Peyer's patch (tissue), 4 donors: ENCODE results near the gene ELOVL7. TPM values are rescaled to one million over a fixed set of nuclear protein-coding genes. Genes with fewer than 3 reads are reported as not detected.
"Not testable (repeated sequence)": the region's sequence is repeated elsewhere in the genome, so short reads cannot be mapped to it uniquely, and the experiment has no call there.

Experiments
- DNase-seq, 3 donors: peaks; one replicate each; pipeline ENCODE4 v3.0.0-alpha.2; 2017 to 2019
- H3K27ac ChIP-seq, 4 donors: fragments of 200-600 bp; sonication (generic); one replicate each; pipeline ENCODE4 v1.5.1; 2016 to 2019
- H3K27me3 ChIP-seq, 2 donors: fragments of 200-600 bp; sonication (generic); one replicate each; pipeline ENCODE4 v1.5.1; 2019
- H3K36me3 ChIP-seq, 3 donors: fragments of 200-600 bp; sonication (generic); one replicate each; pipeline ENCODE4 v1.5.1; 2016 to 2019
- H3K4me1 ChIP-seq, 4 donors: fragments of 200-600 bp; sonication (generic); one replicate each; pipeline ENCODE4 v1.5.1; 2016 to 2019
- H3K4me3 ChIP-seq, 4 donors: fragments of 200-600 bp; sonication (generic); 1 replicate in 3 of 4; 2 replicates in 1 of 4; pipeline ENCODE4 v1.5.1; 2016 to 2019; ENCODE audit warnings: mild to moderate bottlenecking in 1 of 4
- H3K9me3 ChIP-seq, 4 donors: fragments of 200-600 bp; sonication (generic); one replicate each; pipeline ENCODE4 v1.5.1; 2016 to 2019; ENCODE audit warnings: mild to moderate bottlenecking in 1 of 4
- POLR2A ChIP-seq, 2 donors: fragments of 450-650 bp; IDR thresholded peaks; one replicate each; pipeline ENCODE4 v1.5.1; 2017; ENCODE audit warnings: antibody characterized with exemption in 2 of 2, mild to moderate bottlenecking in 2 of 2, moderate library complexity in 2 of 2
- total RNA-seq, 4 donors: library from RNA; depleted of rRNA; stranded (reverse); fragments of >200 nt; gene quantifications; one replicate each; pipeline ENCODE4 v1.1.0, GENCODE V29; 2016
- TF ChIP-seq, protein P1 (sequence below), 6 experiments: fragments of 450-650 bp in 4 of 6; fragments of 200-600 bp in 2 of 6; sonication (generic) in 1 of 6; IDR thresholded peaks; one replicate each; pipeline ENCODE4 v1.5.1; 2017 to 2019; ENCODE audit warnings: antibody characterized with exemption in 6 of 6, mild to moderate bottlenecking in 3 of 6, moderate library complexity in 1 of 6

ELOVL7 gene
- total RNA-seq, 4 donors from 2014 or later: 5.8 to 77.6 (median 34.3) TPM

DNA sequence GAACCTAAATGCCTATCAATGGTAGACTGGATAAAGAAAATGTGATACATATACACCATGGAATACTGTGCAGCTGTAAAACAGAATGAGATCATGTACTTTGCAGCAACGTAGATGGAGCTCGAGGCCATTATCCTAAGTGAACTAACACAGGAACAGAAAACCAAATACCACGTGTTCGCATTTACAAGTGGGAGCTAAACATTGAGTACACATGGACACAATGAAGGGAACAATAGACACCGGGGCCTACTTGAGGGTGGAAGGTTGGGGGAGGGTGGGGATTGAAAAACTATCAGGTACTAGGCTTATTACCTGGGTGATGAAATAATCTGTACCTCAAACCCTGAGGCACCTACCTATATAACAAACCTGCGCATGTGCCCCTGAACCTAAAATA lies 121.7 kb downstream of the ELOVL7 start:
- Histone ChIP-seq H3K4me1 (no peaks in the 10 kb centered on the region), H3K4me3 (no peak overlapping the region), H3K9me3 (no peaks in the 10 kb centered on the region), H3K27me3 (no peaks in the 10 kb centered on the region), H3K36me3 (no peaks in the 10 kb centered on the region), H3K27ac (no peak overlapping the region)
- no peak for DNase-seq
- TF ChIP-seq, protein P1, sequence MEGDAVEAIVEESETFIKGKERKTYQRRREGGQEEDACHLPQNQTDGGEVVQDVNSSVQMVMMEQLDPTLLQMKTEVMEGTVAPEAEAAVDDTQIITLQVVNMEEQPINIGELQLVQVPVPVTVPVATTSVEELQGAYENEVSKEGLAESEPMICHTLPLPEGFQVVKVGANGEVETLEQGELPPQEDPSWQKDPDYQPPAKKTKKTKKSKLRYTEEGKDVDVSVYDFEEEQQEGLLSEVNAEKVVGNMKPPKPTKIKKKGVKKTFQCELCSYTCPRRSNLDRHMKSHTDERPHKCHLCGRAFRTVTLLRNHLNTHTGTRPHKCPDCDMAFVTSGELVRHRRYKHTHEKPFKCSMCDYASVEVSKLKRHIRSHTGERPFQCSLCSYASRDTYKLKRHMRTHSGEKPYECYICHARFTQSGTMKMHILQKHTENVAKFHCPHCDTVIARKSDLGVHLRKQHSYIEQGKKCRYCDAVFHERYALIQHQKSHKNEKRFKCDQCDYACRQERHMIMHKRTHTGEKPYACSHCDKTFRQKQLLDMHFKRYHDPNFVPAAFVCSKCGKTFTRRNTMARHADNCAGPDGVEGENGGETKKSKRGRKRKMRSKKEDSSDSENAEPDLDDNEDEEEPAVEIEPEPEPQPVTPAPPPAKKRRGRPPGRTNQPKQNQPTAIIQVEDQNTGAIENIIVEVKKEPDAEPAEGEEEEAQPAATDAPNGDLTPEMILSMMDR (IDR thresholded peaks at IDR 0.05): no peak
- TF ChIP-seq POLR2A (IDR thresholded peaks at IDR 0.05): no peak

DNA sequence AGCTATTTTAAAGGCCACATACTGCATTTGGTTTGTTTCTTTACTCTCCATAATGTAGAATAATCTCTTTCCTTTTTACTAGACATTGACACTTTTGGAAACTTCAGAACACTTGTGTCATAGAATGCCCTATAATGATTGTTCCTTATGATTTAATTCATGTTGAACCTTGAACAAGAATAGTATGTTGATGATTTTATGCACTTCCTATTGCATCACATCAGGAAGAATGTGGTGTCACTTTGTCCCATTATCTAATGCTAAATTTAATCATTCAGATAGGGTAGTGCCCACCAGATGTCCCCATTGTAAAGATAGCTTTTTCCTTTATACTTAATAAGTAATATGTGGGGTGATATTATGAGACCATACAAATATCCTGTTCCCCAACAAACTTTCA lies 124.7 kb downstream of the ELOVL7 start:
- Histone ChIP-seq H3K4me1 (no peaks in the 10 kb centered on the region), H3K36me3 (no peaks in the 10 kb centered on the region), H3K9me3 (no peaks in the 10 kb centered on the region), H3K27me3 (no peaks in the 10 kb centered on the region), H3K4me3 (no peak overlapping the region), H3K27ac (no peak overlapping the region)
- no peak for DNase-seq
- TF ChIP-seq POLR2A (IDR thresholded peaks at IDR 0.05): no peak
- TF ChIP-seq, protein P1 (IDR thresholded peaks at IDR 0.05): peak in 1 of 6 experiments; percentile 11

DNA sequence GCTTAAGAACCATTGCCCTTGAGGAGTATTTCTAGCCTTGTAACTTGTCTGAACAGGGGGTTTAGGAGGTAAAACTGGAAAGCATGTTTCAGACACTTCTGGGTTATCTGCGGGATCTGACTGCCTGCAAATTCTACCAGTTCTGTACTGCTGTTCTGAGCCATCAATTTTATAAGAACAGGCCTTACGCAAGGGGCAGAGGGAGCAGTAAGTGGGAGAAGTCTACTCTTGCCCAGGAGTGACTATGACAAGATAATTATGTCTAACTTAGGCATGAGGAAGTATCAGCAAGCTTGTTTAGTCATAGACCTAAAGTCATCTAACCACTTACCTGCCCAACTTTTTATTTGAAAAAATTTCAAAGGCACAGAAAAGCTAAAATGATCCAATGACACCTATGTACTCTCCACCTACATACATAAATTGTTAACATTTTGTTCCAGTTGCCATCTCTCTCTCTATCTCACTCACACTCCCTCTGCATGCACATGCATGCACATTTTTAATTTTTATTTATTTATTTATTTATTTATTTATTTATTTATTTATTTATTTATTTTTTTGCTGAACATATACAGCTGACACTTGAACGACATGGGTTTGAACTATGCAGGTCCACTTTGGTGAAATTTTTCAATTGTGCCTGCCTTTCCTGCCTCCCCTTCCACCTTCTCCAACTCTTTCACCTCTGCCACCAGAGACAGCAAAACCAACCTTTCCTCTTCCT lies 125.7 kb downstream of the ELOVL7 start:
- H3K4me3 ChIP-seq: no peak overlapping the region
- H3K27me3 ChIP-seq: no peaks in the 10 kb centered on the region
- no peak overlapping the region for H3K27ac ChIP-seq
- no peaks in the 10 kb centered on the region for H3K9me3 ChIP-seq
- no peaks in the 10 kb centered on the region for H3K4me1 ChIP-seq
- H3K36me3 ChIP-seq: no peaks in the 10 kb centered on the region
- DNase-seq: no peak
- TF ChIP-seq POLR2A (IDR thresholded peaks at IDR 0.05): no peak
- TF ChIP-seq, protein P1 (IDR thresholded peaks at IDR 0.05): no peak

DNA sequence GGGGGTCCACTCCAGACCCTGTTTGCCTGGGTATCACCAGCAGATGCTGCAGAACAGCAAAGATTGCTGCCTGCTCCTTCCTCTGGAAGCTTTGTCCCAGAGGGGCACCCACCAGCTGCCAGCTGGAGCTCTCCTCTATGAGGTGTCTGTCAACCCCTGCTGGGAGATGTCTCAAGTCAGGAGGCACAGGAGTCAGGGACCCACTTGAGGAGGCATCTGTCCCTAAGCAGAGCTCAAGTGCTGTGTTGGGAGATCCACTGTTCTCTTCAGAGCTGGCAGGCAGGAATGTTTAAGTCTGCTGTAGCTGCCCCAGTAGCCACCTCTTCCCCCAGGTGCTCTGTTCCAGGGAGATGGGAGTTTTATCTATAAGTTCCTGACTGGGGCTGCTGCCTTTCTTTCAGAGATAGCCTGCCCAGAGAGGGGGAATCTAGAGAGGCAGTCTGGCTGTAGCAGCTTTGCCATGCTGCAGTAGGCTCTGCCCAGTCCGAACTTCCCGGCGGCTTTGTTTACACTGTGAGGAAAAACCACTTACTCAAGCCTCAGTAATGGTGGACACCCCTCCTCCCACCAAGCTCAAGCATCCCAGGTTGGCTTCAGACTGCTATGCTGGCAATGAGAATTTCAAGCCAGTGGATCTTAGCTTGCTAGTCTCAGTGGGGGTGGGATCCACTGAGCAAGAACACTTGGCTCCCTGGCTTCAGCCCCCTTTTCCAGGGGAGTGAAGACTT lies 128.7 kb downstream of the ELOVL7 start:
- H3K4me1 ChIP-seq, DNase-seq, H3K36me3 ChIP-seq, H3K27me3 ChIP-seq, H3K4me3 ChIP-seq, H3K27ac ChIP-seq, H3K9me3 ChIP-seq: not testable (repeated sequence)

DNA sequence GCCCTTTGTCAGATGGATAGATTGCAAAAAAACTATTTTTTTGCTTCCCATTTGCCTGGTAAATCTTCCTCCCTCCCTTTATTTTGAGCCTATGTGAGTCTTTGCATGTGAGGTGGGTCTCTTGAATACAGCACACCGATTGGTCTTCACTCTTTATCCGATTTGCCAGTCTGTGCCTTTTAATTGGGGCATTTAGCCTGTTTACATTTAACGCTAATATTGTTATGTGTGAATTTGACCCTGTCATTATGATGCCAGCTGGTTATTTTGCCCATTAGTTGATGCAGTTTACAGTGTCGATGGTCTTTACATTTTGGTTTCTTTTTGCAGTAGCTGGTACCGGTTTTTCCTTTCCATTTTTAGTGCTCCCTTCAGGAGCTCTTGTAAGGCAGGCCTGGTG lies 131.1 kb downstream of the ELOVL7 start:
- H3K4me3 ChIP-seq: no peak overlapping the region
- H3K4me1 ChIP-seq: no peaks in the 10 kb centered on the region
- TF ChIP-seq POLR2A (IDR thresholded peaks at IDR 0.05): no peak
- TF ChIP-seq, protein P1 (IDR thresholded peaks at IDR 0.05): no peak
- H3K27ac ChIP-seq: no peak overlapping the region
- H3K27me3 ChIP-seq: no peaks in the 10 kb centered on the region
- no peak for DNase-seq
- no peaks in the 10 kb centered on the region for H3K36me3 ChIP-seq
- H3K9me3 ChIP-seq: no peaks in the 10 kb centered on the region

DNA sequence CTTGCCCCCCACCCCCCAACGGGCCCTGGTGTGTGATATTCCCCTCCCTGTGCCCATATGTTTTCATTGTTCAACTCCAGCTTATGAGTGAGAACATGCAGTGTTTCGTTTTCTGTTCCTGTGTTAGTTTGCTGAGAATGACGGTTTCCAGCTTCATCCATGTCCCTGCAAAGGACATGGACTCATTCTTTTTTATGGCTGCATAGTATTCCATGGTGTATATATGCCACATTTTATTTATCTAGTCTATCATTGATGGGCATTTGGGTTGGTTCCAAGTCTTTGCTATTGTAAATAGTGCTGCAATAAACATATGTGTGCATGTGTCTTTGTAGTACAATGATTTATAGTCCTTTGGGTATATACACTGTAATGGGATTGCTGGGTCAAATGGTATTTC lies 132.2 kb downstream of the ELOVL7 start:
- H3K9me3 ChIP-seq, H3K27ac ChIP-seq, H3K4me1 ChIP-seq, H3K4me3 ChIP-seq, H3K36me3 ChIP-seq, H3K27me3 ChIP-seq, DNase-seq: not testable (repeated sequence)
